NT2/D1 (cell line): ENCODE measurements around the gene LRRC39.
"Not testable (repeated sequence)": the region's sequence is repeated elsewhere in the genome, so short reads cannot be mapped to it uniquely, and the experiment has no call there.

Experiments used
- DNase-seq: peaks from one replicate; pipeline ENCODE4 v3.0.0-alpha.2; 2011; ENCODE audit warnings: low read depth, low spot score
- H3K27me3 ChIP-seq: 2 replicates; pipeline ENCODE4 v1.6.0; 2011; ENCODE audit warnings: mild to moderate bottlenecking; ENCODE audit not compliant: insufficient read length, insufficient read depth
- H3K36me3 ChIP-seq: 2 replicates; pipeline ENCODE4 v1.6.1; 2011; ENCODE audit warnings: mild to moderate bottlenecking, low read length, mixed read lengths; ENCODE audit not compliant: insufficient read depth, insufficient read length
- H3K4me1 ChIP-seq: 2 replicates; pipeline ENCODE4 v1.5.1; 2011; ENCODE audit not compliant: insufficient read depth, insufficient read length
- H3K4me3 ChIP-seq: 2 replicates; pipeline ENCODE4 v1.5.1; 2011; ENCODE audit warnings: low read depth; ENCODE audit not compliant: insufficient read length
- H3K9ac ChIP-seq: 2 replicates; pipeline ENCODE4 v1.6.0; 2011; ENCODE audit warnings: low read depth; ENCODE audit not compliant: insufficient read length
- H3K9me3 ChIP-seq: 2 replicates; pipeline ENCODE4 v1.5.1; 2011; ENCODE audit warnings: mild to moderate bottlenecking, low read length; ENCODE audit not compliant: insufficient read depth
- SUZ12 ChIP-seq: IDR thresholded peaks from 2 replicates; pipeline ENCODE4 v1.6.1; 2011; ENCODE audit not compliant: insufficient read length, insufficient read depth; ENCODE audit errors: extremely low read depth
- YY1 ChIP-seq: IDR thresholded peaks from 2 replicates; pipeline ENCODE4 v1.6.1; 2011; ENCODE audit not compliant: insufficient read length, insufficient read depth
- ZNF274 ChIP-seq: IDR thresholded peaks from 2 replicates; pipeline ENCODE4 v1.6.1; 2011; ENCODE audit warnings: mild to moderate bottlenecking, low read depth, low read length

The LRRC39 gene

GRCh38 chr1:100200060-100200459 lies 22.0 kb upstream of the LRRC39 start:
- H3K9ac ChIP-seq, result peak overlapping the region; percentile 42
- not testable (repeated sequence) for H3K4me1 ChIP-seq, H3K27me3 ChIP-seq, H3K4me3 ChIP-seq, H3K9me3 ChIP-seq
- peak; percentile 40 for DNase-seq
- H3K36me3 ChIP-seq, result peaks cover 34% of the 10 kb centered on the region
- peak; percentile 32 for TF ChIP-seq YY1

GRCh38 chr1:100198596-100198995 lies 20.5 kb upstream of the LRRC39 start:
- TF ChIP-seq YY1 (no peak), SUZ12 (no peak), ZNF274 (no peak)
- Histone ChIP-seq H3K36me3 (peaks cover 38% of the 10 kb centered on the region), H3K27me3 (no peaks in the 10 kb centered on the region), H3K4me3 (no peak overlapping the region), H3K4me1 (peaks cover 6% of the 10 kb centered on the region), H3K9me3 (no peaks in the 10 kb centered on the region), H3K9ac (no peak overlapping the region)
- no peak for DNase-seq

GRCh38 chr1:100188617-100189016 lies 10.6 kb upstream of the LRRC39 start:
- Histone ChIP-seq H3K4me3 (no peak overlapping the region), H3K9ac (no peak overlapping the region), H3K36me3 (peaks cover 2% of the 10 kb centered on the region), H3K4me1 (no peaks in the 10 kb centered on the region), H3K27me3 (no peaks in the 10 kb centered on the region), H3K9me3 (no peaks in the 10 kb centered on the region)
- TF ChIP-seq YY1, result no peak
- no peak for TF ChIP-seq SUZ12
- TF ChIP-seq ZNF274, result no peak
- DNase-seq, result no peak

- DNase-seq, result no peak
- Histone ChIP-seq H3K4me1 (no peaks in the 10 kb centered on the region), H3K36me3 (peaks cover 2% of the 10 kb centered on the region), H3K4me3 (no peak overlapping the region), H3K9ac (no peak overlapping the region), H3K27me3 (no peaks in the 10 kb centered on the region), H3K9me3 (no peaks in the 10 kb centered on the region)
- TF ChIP-seq ZNF274, result no peak
- no peak for TF ChIP-seq SUZ12
- no peak for TF ChIP-seq YY1
Measured at GRCh38 chr1:100187912-100188311, 9.9 kb upstream of the LRRC39 start.

- Histone ChIP-seq H3K4me3 (no peak overlapping the region), H3K4me1 (no peaks in the 10 kb centered on the region), H3K36me3 (no peaks in the 10 kb centered on the region), H3K9ac (no peak overlapping the region), H3K9me3 (no peaks in the 10 kb centered on the region), H3K27me3 (no peaks in the 10 kb centered on the region)
- TF ChIP-seq YY1 (no peak), ZNF274 (no peak), SUZ12 (no peak)
- DNase-seq, result no peak
Measured at GRCh38 chr1:100184536-100184935, 6.5 kb upstream of the LRRC39 start.

- Histone ChIP-seq H3K4me3 (no peak overlapping the region), H3K27me3 (no peaks in the 10 kb centered on the region)
Measured at GRCh38 chr1:100183370-100183769, 5.3 kb upstream of the LRRC39 start.

GRCh38 chr1:100177295-100178041 lies 588 bp downstream of the LRRC39 start:
- no peaks in the 10 kb centered on the region for H3K9me3 ChIP-seq
- no peaks in the 10 kb centered on the region for H3K36me3 ChIP-seq
- H3K9ac ChIP-seq, result no peak overlapping the region
- H3K4me1 ChIP-seq, result no peaks in the 10 kb centered on the region
- TF ChIP-seq ZNF274 (no peak), YY1 (no peak), SUZ12 (no peak)
- H3K27me3 ChIP-seq, result no peaks in the 10 kb centered on the region
- no peak for DNase-seq
- H3K4me3 ChIP-seq, result no peak overlapping the region

More at GRCh38 chr1:100183370-100183769, 5.3 kb upstream of the LRRC39 start:
- Histone ChIP-seq H3K9me3 (no peaks in the 10 kb centered on the region), H3K36me3 (no peaks in the 10 kb centered on the region), H3K4me1 (no peaks in the 10 kb centered on the region), H3K9ac (no peak overlapping the region)
- no peak for DNase-seq
- TF ChIP-seq ZNF274, result no peak
- TF ChIP-seq YY1, result no peak
- no peak for TF ChIP-seq SUZ12
